ENCODE measurements around the gene PLXNC1. TPM values are rescaled to one million over a fixed set of nuclear protein-coding genes. Genes with fewer than 3 reads are reported as not detected.

Gene PLXNC1
- total and polyA plus RNA-seq, 4 donors = 0.71 to 12.0 (median 3.3) TPM

DNA sequence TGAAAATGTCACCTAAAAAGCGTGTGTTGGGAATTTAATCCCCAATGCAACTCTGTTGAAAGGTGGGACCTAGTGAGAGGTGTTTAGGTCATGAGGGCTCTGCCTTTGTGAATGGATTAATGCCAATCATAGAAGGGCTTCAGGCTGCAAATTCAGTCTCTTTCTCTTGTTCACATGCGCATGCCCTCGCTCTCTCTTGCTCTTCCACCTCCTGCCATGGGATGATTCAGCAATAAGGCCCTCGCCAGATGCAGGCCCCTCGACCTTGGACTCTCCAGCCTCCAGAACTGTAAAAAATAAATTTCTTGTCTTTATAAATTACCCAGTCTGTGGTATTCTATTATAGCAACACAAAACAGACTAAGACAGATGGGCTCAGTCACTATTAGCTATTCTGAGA, 55.4 kb downstream of the PLXNC1 start (continued):
- TF ChIP-seq CTCF (IDR thresholded peaks at IDR 0.05; ENCODE audit: low read depth, low read length, missing input control) = no peak
- TF ChIP-seq, protein P1, sequence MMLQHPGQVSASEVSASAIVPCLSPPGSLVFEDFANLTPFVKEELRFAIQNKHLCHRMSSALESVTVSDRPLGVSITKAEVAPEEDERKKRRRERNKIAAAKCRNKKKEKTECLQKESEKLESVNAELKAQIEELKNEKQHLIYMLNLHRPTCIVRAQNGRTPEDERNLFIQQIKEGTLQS (IDR thresholded peaks at IDR 0.05) = no peak
- TF ChIP-seq MAX (IDR thresholded peaks at IDR 0.05) = no peak

DNA sequence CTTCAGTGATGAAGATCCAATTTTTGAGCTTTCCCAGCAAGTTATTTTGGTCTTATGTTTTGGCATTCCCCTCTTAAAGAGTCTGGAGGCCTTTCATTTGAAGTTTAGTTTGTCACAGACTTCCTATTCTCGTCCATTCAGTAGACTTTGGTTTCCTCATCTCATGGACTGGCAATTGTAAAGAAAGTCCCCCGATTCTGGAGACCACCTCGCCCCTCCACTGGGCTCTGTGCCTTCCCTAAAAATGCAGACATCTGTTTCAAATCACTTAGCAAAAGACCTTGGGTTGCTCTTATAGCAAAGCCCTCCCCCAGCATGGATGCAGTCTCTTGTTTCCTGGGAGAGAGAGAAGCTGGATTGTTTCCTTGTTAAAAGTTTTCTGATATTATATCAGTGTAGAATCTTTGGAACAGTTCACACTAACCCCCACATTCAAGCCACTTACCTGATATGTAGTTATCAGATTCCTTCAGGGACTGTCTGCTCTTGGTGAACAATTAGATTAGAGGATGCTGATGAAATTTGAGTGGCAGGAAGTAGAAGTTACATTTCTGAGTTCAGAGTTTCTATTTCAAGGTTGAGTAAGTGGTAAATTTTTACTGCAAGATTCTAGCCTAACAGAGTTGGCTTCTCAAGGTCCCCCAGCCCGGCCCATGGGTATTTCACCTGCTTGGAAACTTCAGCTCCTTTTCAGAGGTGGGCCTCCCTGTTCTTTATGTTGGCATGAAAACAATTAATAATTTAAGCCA, 56.3 kb downstream of the PLXNC1 start:
- Histone ChIP-seq H3K9me3 (ENCODE audit: control insufficient read depth in 4 of 4, low read length in 3 of 4) (no peaks in the 10 kb centered on the region), H3K4me3 (ENCODE audit: low read depth in 1 of 3, low read length in 3 of 3) (no peak overlapping the region), H3K9ac (ENCODE audit: low read depth in 1 of 2, low read length in 2 of 2) (no peak overlapping the region), H3K4me1 (ENCODE audit: control insufficient read depth in 4 of 4, insufficient read depth in 4 of 4, low read length in 3 of 4) (peaks cover 2 to 15% (median 11%) of the 10 kb centered on the region in 4 donors), H3K36me3 (ENCODE audit: control insufficient read depth in 4 of 4, insufficient read depth in 3 of 4, low read depth in 1 of 4, low read length in 3 of 4) (no peaks in the 10 kb centered on the region), H3K27me3 (ENCODE audit: control insufficient read depth in 4 of 4, insufficient read depth in 4 of 4, low read length in 3 of 4) (no peaks in the 10 kb centered on the region), H3K27ac (ENCODE audit: low read depth in 1 of 2, low read length in 2 of 2) (no peak overlapping the region)
- TF ChIP-seq FOXA1 (IDR thresholded peaks at IDR 0.05) (no peak), SP1 (IDR thresholded peaks at IDR 0.05) (no peak), NR2F2 (IDR thresholded peaks at IDR 0.05) (no peak), ZBTB33 (IDR thresholded peaks at IDR 0.05) (no peak), TAF1 (conservative IDR thresholded peaks at IDR 0.05) (no peak), EGR1 (IDR thresholded peaks at IDR 0.05; ENCODE audit: low read depth in 2 of 2) (no peak), RXRA (IDR thresholded peaks at IDR 0.05) (no peak), HNF4A (conservative IDR thresholded peaks at IDR 0.05) (no peak), RAD21 (IDR thresholded peaks at IDR 0.05) (no peak), GABPA (IDR thresholded peaks at IDR 0.05 in 1 of 2, conservative IDR thresholded peaks at IDR 0.05 in 1 of 2) (no peak), JUND (IDR thresholded peaks at IDR 0.05) (no peak)
- DNase-seq (ENCODE audit: low spot score) = no peak
- WGBS = 74% methylated on average over 4 of the region's 4 CpGs

DNA sequence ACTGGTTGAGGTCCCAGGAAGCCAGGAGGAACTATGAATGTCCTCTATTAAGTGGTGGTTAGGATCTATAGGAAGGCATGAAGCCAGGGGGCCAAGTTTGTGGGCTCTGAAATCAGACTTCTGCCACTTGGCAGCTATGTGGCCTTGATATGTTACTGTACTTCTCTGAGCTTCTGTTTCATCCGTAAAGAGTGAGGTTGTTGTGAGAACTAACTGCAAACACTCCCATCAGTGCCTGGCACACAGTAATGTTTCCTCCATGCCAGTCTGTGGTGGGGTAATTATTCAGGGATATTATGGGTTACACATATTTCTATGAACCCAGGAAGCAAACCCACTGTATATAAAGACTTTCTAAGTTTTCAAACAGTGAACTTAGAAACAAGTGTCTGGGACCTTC, 57.4 kb downstream of the PLXNC1 start:
- H3K4me1 ChIP-seq (ENCODE audit: control insufficient read depth in 4 of 4, insufficient read depth in 4 of 4, low read length in 3 of 4) = peaks cover 0 to 9% (median 2%) of the 10 kb centered on the region in 4 donors
- no peaks in the 10 kb centered on the region for H3K9me3 ChIP-seq (ENCODE audit: control insufficient read depth in 4 of 4, low read length in 3 of 4)
- H3K4me3 ChIP-seq (ENCODE audit: low read depth in 1 of 3, low read length in 3 of 3) = no peak overlapping the region
- H3K36me3 ChIP-seq (ENCODE audit: control insufficient read depth in 4 of 4, insufficient read depth in 3 of 4, low read depth in 1 of 4, low read length in 3 of 4) = no peaks in the 10 kb centered on the region
- no peak overlapping the region for H3K27ac ChIP-seq (ENCODE audit: low read depth in 1 of 2, low read length in 2 of 2)
- no peak for DNase-seq (ENCODE audit: low spot score)
- no peak for TF ChIP-seq HNF4A (conservative IDR thresholded peaks at IDR 0.05)
- no peak overlapping the region for H3K9ac ChIP-seq (ENCODE audit: low read depth in 1 of 2, low read length in 2 of 2)
- H3K27me3 ChIP-seq (ENCODE audit: control insufficient read depth in 4 of 4, insufficient read depth in 4 of 4, low read length in 3 of 4) = no peaks in the 10 kb centered on the region
- WGBS = 80% methylated on average over 1 of the region's 1 CpG
